H1 (cell line): ENCODE measurements around the gene GMIP. TPM values are rescaled to one million over a fixed set of nuclear protein-coding genes. Genes with fewer than 3 reads are reported as not detected.

Source experiments
- HDAC2 ChIP-seq, 2 experiments: fragments of 300-600 bp in 1 of 2; sonication (generic) in 1 of 2; IDR thresholded peaks; 2 replicates each; pipeline ENCODE4 v1.6.1; 2011 to 2012; ENCODE audit warnings: low read depth in 2 of 2, low read length in 2 of 2, mild to moderate bottlenecking in 2 of 2, moderate library complexity in 2 of 2, borderline replicate concordance in 1 of 2, inconsistent platforms in 1 of 2
- NANOG ChIP-seq: IDR thresholded peaks from 2 replicates; pipeline ENCODE4 v1.6.1; 2011; ENCODE audit warnings: low read length, low read depth, mild to moderate bottlenecking, inconsistent platforms; ENCODE audit not compliant: insufficient read depth, poor library complexity, severe bottlenecking
- TBP ChIP-seq: IDR thresholded peaks from 2 replicates; pipeline ENCODE4 v1.6.1; 2011; ENCODE audit warnings: low read depth, low read length, improper control_type of control experiment
- polyA plus RNA-seq, 7 experiments: library from polyadenylated mRNA; depleted of rRNA in 3 of 7; stranded (reverse) in 5 of 7; unstranded in 2 of 7; fragments of >200 nt in 5 of 7; fragments of 200-250 nt in 2 of 7; gene quantifications; 1 replicate in 5 of 7; 2 replicates in 1 of 7; 4 replicates in 1 of 7; pipeline versions ENCODE4 v1.2.1 to v1.2.3, GENCODE V29; 2011 to 2013; ENCODE audit warnings: missing spikeins in 2 of 7, mixed read lengths in 2 of 7
- total RNA-seq: library from RNA; stranded (reverse); fragmentation: NEBNext Ultra II Directional; extraction: Animal tissue kit (Norgen Biotek cat#: 25700); gene quantifications from 2 replicates; pipeline ENCODE4 v1.2.1, GENCODE V29; 2021
- TF ChIP-seq, protein P1 (sequence below), 3 experiments: IDR thresholded peaks; 1 replicate in 2 of 3; 2 replicates in 1 of 3; pipeline versions ENCODE4 v1.5.1 to v1.6.1; 2011; ENCODE audit warnings: low read length in 3 of 3, mild to moderate bottlenecking in 3 of 3, inconsistent platforms in 2 of 3, low read depth in 1 of 3, moderate library complexity in 1 of 3; ENCODE audit not compliant: insufficient read depth in 1 of 3; ENCODE audit errors: control extremely low read depth in 1 of 3
- TF ChIP-seq, protein P2 (sequence below): IDR thresholded peaks from 2 replicates; pipeline ENCODE4 v1.6.1; 2012; ENCODE audit warnings: low read length, inconsistent platforms

GMIP gene
- total and polyA plus RNA-seq, 2 of the 8 experiments (the other 6 are each of a cell fraction or from before 2014, with no cell fraction given) = 5.7 to 18.1 TPM

DNA sequence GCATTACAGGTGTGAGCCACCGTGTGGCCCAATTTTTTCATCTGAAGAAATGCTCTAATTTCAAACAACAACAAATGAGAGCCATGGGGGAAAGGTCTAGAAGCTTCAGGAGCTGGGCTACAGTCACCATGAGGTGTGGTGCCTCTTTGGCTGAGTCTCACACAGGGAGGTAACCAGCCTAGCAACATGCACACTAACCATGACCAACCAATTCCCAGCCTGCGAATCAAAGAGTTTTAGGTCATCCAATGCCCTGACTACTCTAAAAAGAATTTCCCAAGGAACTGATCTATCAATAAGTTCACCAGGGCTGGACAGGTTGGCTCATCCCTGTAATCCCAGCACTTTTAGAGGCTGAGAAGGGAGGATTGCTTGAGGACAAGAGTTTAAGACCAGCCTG lies 54.9 kb downstream of the GMIP start (continued):
- TF ChIP-seq, protein P1, sequence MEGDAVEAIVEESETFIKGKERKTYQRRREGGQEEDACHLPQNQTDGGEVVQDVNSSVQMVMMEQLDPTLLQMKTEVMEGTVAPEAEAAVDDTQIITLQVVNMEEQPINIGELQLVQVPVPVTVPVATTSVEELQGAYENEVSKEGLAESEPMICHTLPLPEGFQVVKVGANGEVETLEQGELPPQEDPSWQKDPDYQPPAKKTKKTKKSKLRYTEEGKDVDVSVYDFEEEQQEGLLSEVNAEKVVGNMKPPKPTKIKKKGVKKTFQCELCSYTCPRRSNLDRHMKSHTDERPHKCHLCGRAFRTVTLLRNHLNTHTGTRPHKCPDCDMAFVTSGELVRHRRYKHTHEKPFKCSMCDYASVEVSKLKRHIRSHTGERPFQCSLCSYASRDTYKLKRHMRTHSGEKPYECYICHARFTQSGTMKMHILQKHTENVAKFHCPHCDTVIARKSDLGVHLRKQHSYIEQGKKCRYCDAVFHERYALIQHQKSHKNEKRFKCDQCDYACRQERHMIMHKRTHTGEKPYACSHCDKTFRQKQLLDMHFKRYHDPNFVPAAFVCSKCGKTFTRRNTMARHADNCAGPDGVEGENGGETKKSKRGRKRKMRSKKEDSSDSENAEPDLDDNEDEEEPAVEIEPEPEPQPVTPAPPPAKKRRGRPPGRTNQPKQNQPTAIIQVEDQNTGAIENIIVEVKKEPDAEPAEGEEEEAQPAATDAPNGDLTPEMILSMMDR (IDR thresholded peaks at IDR 0.05; ENCODE audit: control extremely low read depth in 1 of 3, insufficient read depth in 1 of 3, low read depth in 1 of 3, low read length in 3 of 3) = no peak
- TF ChIP-seq TBP (no peak), HDAC2 (IDR thresholded peaks at IDR 0.05; ENCODE audit: borderline replicate concordance in 1 of 2, low read depth in 2 of 2, low read length in 2 of 2) (no peak), NANOG (no peak)
- TF ChIP-seq, protein P2, sequence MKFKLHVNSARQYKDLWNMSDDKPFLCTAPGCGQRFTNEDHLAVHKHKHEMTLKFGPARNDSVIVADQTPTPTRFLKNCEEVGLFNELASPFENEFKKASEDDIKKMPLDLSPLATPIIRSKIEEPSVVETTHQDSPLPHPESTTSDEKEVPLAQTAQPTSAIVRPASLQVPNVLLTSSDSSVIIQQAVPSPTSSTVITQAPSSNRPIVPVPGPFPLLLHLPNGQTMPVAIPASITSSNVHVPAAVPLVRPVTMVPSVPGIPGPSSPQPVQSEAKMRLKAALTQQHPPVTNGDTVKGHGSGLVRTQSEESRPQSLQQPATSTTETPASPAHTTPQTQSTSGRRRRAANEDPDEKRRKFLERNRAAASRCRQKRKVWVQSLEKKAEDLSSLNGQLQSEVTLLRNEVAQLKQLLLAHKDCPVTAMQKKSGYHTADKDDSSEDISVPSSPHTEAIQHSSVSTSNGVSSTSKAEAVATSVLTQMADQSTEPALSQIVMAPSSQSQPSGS = no peak
